Measurements from ENCODE around the gene IFI30.

DNA sequence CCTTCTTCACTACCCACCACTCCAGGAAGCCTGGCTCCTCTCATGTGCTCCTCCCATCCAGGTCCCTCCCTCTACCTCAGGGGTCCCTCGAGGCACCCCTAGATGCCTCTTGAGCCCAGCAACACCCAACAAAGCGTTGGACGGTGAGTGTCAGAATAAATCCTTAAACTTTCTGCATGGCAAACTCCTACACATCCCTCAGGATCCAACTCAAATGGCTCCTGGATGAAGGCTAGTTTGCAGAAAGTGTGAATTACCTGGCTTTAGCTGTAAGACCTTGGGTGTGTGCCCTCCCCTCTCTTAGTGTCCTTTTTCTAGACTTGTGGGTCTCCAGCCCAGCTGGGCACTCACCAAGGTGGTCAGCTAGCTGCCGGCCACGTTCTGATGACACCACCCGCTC is 24.8 kb downstream of the IFI30 start:
- no peak for TF ChIP-seq CTCF (IDR thresholded peaks at IDR 0.05)
- TF ChIP-seq POLR2A (IDR thresholded peaks at IDR 0.05) = no peak
- no peak for TF ChIP-seq POLR2AphosphoS5 (IDR thresholded peaks at IDR 0.05; ENCODE audit: insufficient read depth in 1 of 2, low read depth in 1 of 2)
